Kidney (tissue), 14 donors: Measurements from ENCODE around the gene SNX32. TPM values are rescaled to one million over a fixed set of nuclear protein-coding genes. Genes with fewer than 3 reads are reported as not detected.

Experiments used
- DNase-seq, 5 donors: peaks; one replicate each; pipeline ENCODE4 v3.0.0-alpha.2; 2013 to 2020
- FAIRE-seq: peaks from 2 replicates; lab custom pipeline; 2012; peaks lifted over from hg19 to GRCh38; lab: Jason Lieb, UNC
- H3K27ac ChIP-seq, 2 donors: one replicate each; pipeline ENCODE4 v1.7.0; 2013; ENCODE audit warnings: low read depth in 2 of 2, low read length in 2 of 2, inconsistent platforms in 1 of 2
- H3K27me3 ChIP-seq: one replicate; pipeline ENCODE4 v1.7.1; 2013; ENCODE audit warnings: low read length, inconsistent platforms; ENCODE audit not compliant: control insufficient read depth, insufficient read depth
- H3K36me3 ChIP-seq, 3 donors: one replicate each; pipeline versions ENCODE4 v1.7.0 to v1.7.1; 2013; ENCODE audit warnings: low read length in 3 of 3, control low read depth in 1 of 3, inconsistent platforms in 1 of 3; ENCODE audit not compliant: insufficient read depth in 3 of 3, control insufficient read depth in 2 of 3
- H3K4me1 ChIP-seq, 3 donors: one replicate each; pipeline versions ENCODE4 v1.7.0 to v1.7.1; 2013; ENCODE audit warnings: low read length in 3 of 3, inconsistent platforms in 1 of 3, low read depth in 1 of 3; ENCODE audit not compliant: control insufficient read depth in 2 of 3, insufficient read depth in 2 of 3
- H3K4me3 ChIP-seq, 3 donors: one replicate each; pipeline versions ENCODE4 v1.7.0 to v1.8.1; 2013; ENCODE audit warnings: low read length in 3 of 3, control low read depth in 1 of 3, inconsistent platforms in 1 of 3
- H3K9ac ChIP-seq, 3 donors: one replicate each; pipeline versions ENCODE4 v1.7.0 to v1.7.1; 2013; ENCODE audit warnings: low read length in 3 of 3, control low read depth in 1 of 3, inconsistent platforms in 1 of 3
- H3K9me3 ChIP-seq, 3 donors: one replicate each; pipeline versions ENCODE4 v1.7.0 to v1.7.1; 2013; ENCODE audit warnings: low read length in 3 of 3, control low read depth in 1 of 3, inconsistent platforms in 1 of 3; ENCODE audit not compliant: control insufficient read depth in 2 of 3, insufficient read depth in 1 of 3
- intact Hi-C: fragments of 100-400 bp; cut with DNase I; formaldehyde crosslinking; loops from one replicate; pipeline ENCODE4 v1.11.1; 2022
- polyA plus RNA-seq: library from polyadenylated mRNA; stranded (reverse); fragments of 350-450 nt; fragmentation: Illumina TruSeq; extraction: RNeasy Lipid Tissue Mini Kit (QIAGEN cat#74804); gene quantifications from one replicate; pipeline ENCODE4 v1.2.3, GENCODE V29; 2014; ENCODE audit warnings: low read depth, low replicate concordance; ENCODE audit not compliant: insufficient read depth
- total RNA-seq: library from RNA; stranded (reverse); fragmentation: NEBNext Ultra II Directional; extraction: Animal tissue kit (Norgen Biotek cat#: 25700); gene quantifications from one replicate; pipeline ENCODE4 v1.2.1, GENCODE V29; 2021
- TF ChIP-seq, protein P1 (sequence below): IDR thresholded peaks from 3 replicates; pipeline ENCODE4 v1.5.1; 2012; ENCODE audit warnings: mild to moderate bottlenecking, moderate library complexity, borderline replicate concordance; ENCODE audit not compliant: insufficient read depth; ENCODE audit errors: extremely low read depth
- donor health status: control.
- donor health status: control.
- donor health status: control.
- donor health status: control.
- donor health status: control.
- donor health status: DM: yes; HTN: yes; CAD: no.
- donor health status: Normal renal cell carcinoma (clear cell type).

SNX32 gene
- total and polyA plus RNA-seq, 2 donors from 2014 or later, result 0.43 to 1.0 TPM

DNA sequence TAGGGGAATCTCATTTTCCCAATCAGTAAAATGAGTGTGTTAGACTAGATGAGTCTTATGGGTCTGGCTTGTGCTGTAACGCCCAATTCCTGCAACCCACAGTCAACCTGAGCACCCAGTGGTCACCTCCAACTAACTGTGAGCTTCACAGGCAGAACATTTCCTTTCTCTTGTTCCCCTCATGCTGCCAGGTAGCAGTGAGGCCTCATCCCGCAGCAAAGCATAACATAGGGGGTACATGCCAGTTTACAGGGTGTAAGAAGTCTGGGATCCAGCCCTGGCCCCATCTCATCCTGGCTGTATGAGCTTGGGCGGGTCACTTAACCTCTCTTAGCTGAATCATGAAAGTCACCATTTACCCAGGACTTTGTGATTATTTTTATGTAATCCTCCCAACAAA lies 35.1 kb downstream of the SNX32 start:
- Histone ChIP-seq H3K4me1 (peaks cover 0 to 16% (median 3%) of the 10 kb centered on the region in 3 donors), H3K9ac (no peak overlapping the region), H3K27ac (no peak overlapping the region), H3K27me3 (no peaks in the 10 kb centered on the region), H3K9me3 (no peaks in the 10 kb centered on the region), H3K4me3 (no peak overlapping the region), H3K36me3 (peaks cover 0 to 32% (median 14%) of the 10 kb centered on the region in 3 donors)
- no peak for FAIRE-seq
- DNase-seq, result no peak
- intact Hi-C loops, result no loop called here
- TF ChIP-seq, protein P1, sequence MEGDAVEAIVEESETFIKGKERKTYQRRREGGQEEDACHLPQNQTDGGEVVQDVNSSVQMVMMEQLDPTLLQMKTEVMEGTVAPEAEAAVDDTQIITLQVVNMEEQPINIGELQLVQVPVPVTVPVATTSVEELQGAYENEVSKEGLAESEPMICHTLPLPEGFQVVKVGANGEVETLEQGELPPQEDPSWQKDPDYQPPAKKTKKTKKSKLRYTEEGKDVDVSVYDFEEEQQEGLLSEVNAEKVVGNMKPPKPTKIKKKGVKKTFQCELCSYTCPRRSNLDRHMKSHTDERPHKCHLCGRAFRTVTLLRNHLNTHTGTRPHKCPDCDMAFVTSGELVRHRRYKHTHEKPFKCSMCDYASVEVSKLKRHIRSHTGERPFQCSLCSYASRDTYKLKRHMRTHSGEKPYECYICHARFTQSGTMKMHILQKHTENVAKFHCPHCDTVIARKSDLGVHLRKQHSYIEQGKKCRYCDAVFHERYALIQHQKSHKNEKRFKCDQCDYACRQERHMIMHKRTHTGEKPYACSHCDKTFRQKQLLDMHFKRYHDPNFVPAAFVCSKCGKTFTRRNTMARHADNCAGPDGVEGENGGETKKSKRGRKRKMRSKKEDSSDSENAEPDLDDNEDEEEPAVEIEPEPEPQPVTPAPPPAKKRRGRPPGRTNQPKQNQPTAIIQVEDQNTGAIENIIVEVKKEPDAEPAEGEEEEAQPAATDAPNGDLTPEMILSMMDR, result no peak

DNA sequence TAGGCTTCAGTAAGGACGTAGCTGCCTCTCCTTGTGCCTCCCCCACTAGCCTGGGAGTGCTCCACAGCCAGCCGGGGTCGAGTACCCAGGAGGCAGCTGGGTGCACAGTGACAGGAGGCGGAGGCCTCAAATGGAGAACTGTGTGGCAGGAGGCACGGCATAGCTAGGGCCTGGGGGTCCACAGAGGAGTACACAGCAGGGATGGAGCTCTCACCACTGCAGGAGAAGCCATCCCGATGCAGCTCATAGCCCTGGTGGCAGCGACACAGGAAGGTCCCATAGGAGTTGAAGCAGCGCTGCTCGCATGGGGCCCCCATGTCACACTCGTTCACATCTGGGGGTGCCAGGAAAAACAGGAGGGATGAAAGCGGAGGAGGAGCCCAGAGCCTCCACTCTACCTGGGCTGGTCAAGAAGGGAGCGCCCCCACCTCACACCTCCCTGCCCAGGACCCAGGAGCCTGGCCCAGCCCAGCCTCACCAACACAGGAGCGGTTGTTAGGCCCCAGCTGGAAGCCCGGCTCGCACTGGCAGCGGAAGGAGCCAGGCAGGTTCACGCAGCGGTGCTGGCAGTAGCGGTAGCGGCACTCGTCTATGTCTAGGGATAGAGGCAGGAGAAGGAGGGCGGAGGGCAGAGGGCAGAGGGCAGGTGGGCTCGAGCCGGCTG lies 36.0 kb downstream of the SNX32 start:
- TF ChIP-seq, protein P1, result no peak
- Histone ChIP-seq H3K36me3 (peaks cover 0 to 24% (median 7%) of the 10 kb centered on the region in 3 donors), H3K27ac (no peak overlapping the region), H3K9me3 (no peaks in the 10 kb centered on the region), H3K4me3 (no peak overlapping the region), H3K4me1 (peaks cover 0 to 16% (median 3%) of the 10 kb centered on the region in 3 donors), H3K27me3 (no peaks in the 10 kb centered on the region), H3K9ac (no peak overlapping the region)
- DNase-seq (peak in 1 of 5 donors; percentile 52), FAIRE-seq (no peak)
- intact Hi-C loops, result no loop called here

DNA sequence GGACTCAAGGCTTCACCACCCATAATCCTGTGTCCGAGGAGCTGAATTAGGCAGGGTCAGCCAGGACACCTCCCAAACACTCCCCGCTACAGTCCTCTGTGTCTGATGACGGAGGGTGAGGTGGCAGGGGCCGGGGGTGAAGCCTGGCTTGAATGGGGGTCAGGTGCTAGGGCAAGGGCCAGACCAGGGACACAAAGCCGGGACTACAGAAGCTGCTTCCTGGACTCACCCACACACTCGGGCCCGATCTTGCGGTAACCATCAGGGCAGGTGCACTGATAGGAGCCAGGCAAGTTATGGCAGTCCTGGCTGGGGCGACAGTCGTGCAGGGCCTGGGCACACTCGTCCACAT lies 36.5 kb downstream of the SNX32 start:
- FAIRE-seq, result no peak
- Histone ChIP-seq H3K4me1 (peaks cover 0 to 16% (median 3%) of the 10 kb centered on the region in 3 donors), H3K4me3 (peak overlapping the region in 1 of 3 donors; percentile 20), H3K27ac (no peak overlapping the region), H3K36me3 (peaks cover 0 to 19% (median 5%) of the 10 kb centered on the region in 3 donors), H3K9ac (peak overlapping the region in 1 of 3 donors; percentile 1), H3K27me3 (no peaks in the 10 kb centered on the region), H3K9me3 (no peaks in the 10 kb centered on the region)
- peak in 1 of 5 donors; percentile 73 for DNase-seq
- TF ChIP-seq, protein P1, result no peak
- intact Hi-C loops, result no loop called here
